Endothelial cell of umbilical vein (primary cell): ENCODE measurements around the gene BLID. TPM values are rescaled to one million over a fixed set of nuclear protein-coding genes. Genes with fewer than 3 reads are reported as not detected.
A peak's percentile ranks its signal among the peaks of the same experiment; 100 is the strongest.

ENCODE experiments used
- BruUV-seq: library from RNA; stranded (reverse); fragments of 400-500 nt; replicated peaks from 2 replicates; lab custom pipeline; 2021; lab: Mats Ljungman, UMichigan
- CTCF ChIA-PET: fragments of 300-600, 350-600 bp; sonication (Branson Sonifier 250); formaldehyde crosslinking; loops from one replicate; lab custom pipeline; 2021; ENCODE audit warnings: antibody characterized with exemption, inconsistent platforms; lab: Charles Lee
- POLR2A ChIA-PET: fragments of 300-600, 350-600 bp; sonication (Branson Sonifier 250); formaldehyde crosslinking; loops from one replicate; lab custom pipeline; 2021; ENCODE audit warnings: antibody characterized with exemption, inconsistent platforms; lab: Charles Lee
- DNase-seq: peaks from one replicate; pipeline ENCODE4 v3.0.0-alpha.2; 2011; ENCODE audit warnings: low read depth, low spot score
- FAIRE-seq: peaks from 2 replicates; lab custom pipeline; 2011; peaks lifted over from hg19 to GRCh38; lab: Jason Lieb, UNC
- H2AFZ ChIP-seq: 2 replicates; pipeline ENCODE4 v1.6.0; 2012; ENCODE audit warnings: low read depth, low read length, control low read depth, inconsistent platforms
- H3K27ac ChIP-seq: 2 replicates; pipeline ENCODE4 v1.5.1; 2011; ENCODE audit warnings: low read depth, mild to moderate bottlenecking, control low read depth, low read length, moderate library complexity; ENCODE audit not compliant: insufficient read depth
- H3K27me3 ChIP-seq, 2 experiments: 2 replicates each; pipeline versions ENCODE4 v1.6.0 to v1.6.1; 2011; ENCODE audit warnings: low read length in 2 of 2, mixed read lengths in 1 of 2; ENCODE audit not compliant: control insufficient read depth in 2 of 2, insufficient read depth in 2 of 2
- H3K36me3 ChIP-seq, 2 experiments: 2 replicates in 1 of 2; 3 replicates in 1 of 2; pipeline ENCODE4 v1.5.1; 2011; ENCODE audit warnings: low read length in 2 of 2, mild to moderate bottlenecking in 1 of 2, moderate library complexity in 1 of 2; ENCODE audit not compliant: control insufficient read depth in 2 of 2, insufficient read depth in 2 of 2; ENCODE audit errors: extremely low read depth in 1 of 2
- H3K4me1 ChIP-seq: 3 replicates; pipeline ENCODE4 v1.5.1; 2011; ENCODE audit warnings: mild to moderate bottlenecking, low read length; ENCODE audit not compliant: control insufficient read depth, insufficient read depth; ENCODE audit errors: extremely low read depth
- H3K4me2 ChIP-seq: 2 replicates; pipeline ENCODE4 v1.6.1; 2011; ENCODE audit warnings: low read length, control low read depth, mixed read lengths; ENCODE audit not compliant: insufficient read depth
- H3K4me3 ChIP-seq, 3 experiments: fragments of 200-600 bp in 1 of 3; sonication (generic), shearing (Covaris generic) in 1 of 3; replicated peaks in 1 of 3; 2 replicates each; pipeline ENCODE4 v1.5.1; 2011 to 2016; ENCODE audit warnings: control low read depth in 3 of 3, low read length in 3 of 3, mild to moderate bottlenecking in 2 of 3, inconsistent platforms in 1 of 3, low read depth in 1 of 3, moderate library complexity in 1 of 3; ENCODE audit not compliant: insufficient read depth in 1 of 3
- H3K79me2 ChIP-seq: 2 replicates; pipeline ENCODE4 v1.6.0; 2012; ENCODE audit warnings: low read length, inconsistent platforms; ENCODE audit not compliant: control insufficient read depth, insufficient read depth
- H3K9ac ChIP-seq: replicated peaks from 2 replicates; pipeline ENCODE3; 2011; ENCODE audit warnings: low read length, control low read depth; ENCODE audit not compliant: insufficient read depth; ENCODE audit errors: extremely low read depth
- H3K9me1 ChIP-seq: replicated peaks from 3 replicates; pipeline ENCODE4 v1.6.0; 2011; ENCODE audit warnings: mild to moderate bottlenecking, low read length; ENCODE audit not compliant: control insufficient read depth, insufficient read depth; ENCODE audit errors: extremely low read depth
- H3K9me3 ChIP-seq: replicated peaks from 2 replicates; pipeline ENCODE4 v1.5.1; 2012; ENCODE audit warnings: low read length, inconsistent platforms; ENCODE audit not compliant: control insufficient read depth, insufficient read depth
- H4K20me1 ChIP-seq: replicated peaks from 2 replicates; pipeline ENCODE3; 2011; ENCODE audit warnings: mild to moderate bottlenecking, low read length; ENCODE audit not compliant: control insufficient read depth, insufficient read depth; ENCODE audit errors: extremely low read depth
- CTCF ChIP-seq, 2 donors: IDR thresholded peaks; 1 replicate in 1 of 2; 2 replicates in 1 of 2; pipeline ENCODE4 v1.5.1; 2011; ENCODE audit warnings: low read length in 2 of 2, mild to moderate bottlenecking in 2 of 2, moderate library complexity in 2 of 2, control low read depth in 1 of 2, inconsistent platforms in 1 of 2, low read depth in 1 of 2; ENCODE audit not compliant: insufficient read depth in 1 of 2; ENCODE audit errors: extremely low read depth in 1 of 2
- EZH2 ChIP-seq: IDR thresholded peaks from 2 replicates; pipeline ENCODE4 v1.6.1; 2012; ENCODE audit warnings: borderline replicate concordance, low read depth, mild to moderate bottlenecking, moderate library complexity, low read length, inconsistent platforms; ENCODE audit not compliant: severe bottlenecking
- FOS ChIP-seq: IDR thresholded peaks from 2 replicates; pipeline ENCODE4 v1.6.1; 2011; ENCODE audit warnings: mild to moderate bottlenecking, low read length, moderate library complexity, borderline replicate concordance; ENCODE audit not compliant: insufficient read depth
- GATA2 ChIP-seq: IDR thresholded peaks from 2 replicates; pipeline ENCODE4 v1.7.0; 2011; ENCODE audit warnings: low read depth, mild to moderate bottlenecking, moderate library complexity, mixed read lengths, low read length; ENCODE audit not compliant: insufficient read length, insufficient read depth
- JUN ChIP-seq: IDR thresholded peaks from 2 replicates; pipeline ENCODE4 v1.6.1; 2011; ENCODE audit warnings: borderline replicate concordance, low read depth; ENCODE audit not compliant: insufficient read length, insufficient read depth
- MAX ChIP-seq: IDR thresholded peaks from 2 replicates; pipeline ENCODE4 v1.6.1; 2011; ENCODE audit not compliant: insufficient read depth, insufficient read length
- MYC ChIP-seq: IDR thresholded peaks from one replicate; pipeline ENCODE4 v1.6.1; 2011; ENCODE audit warnings: mild to moderate bottlenecking, low read depth, low read length
- POLR2A ChIP-seq: IDR thresholded peaks from 2 replicates; pipeline ENCODE4 v1.6.1; 2012; ENCODE audit warnings: low read depth, mild to moderate bottlenecking, control low read depth, low read length
- POLR2AphosphoS5 ChIP-seq: IDR thresholded peaks from 2 replicates; pipeline ENCODE4 v1.6.1; 2012; ENCODE audit warnings: low read depth, mild to moderate bottlenecking, control low read depth, low read length, moderate library complexity; ENCODE audit not compliant: insufficient read depth
- dilution Hi-C: fragments of 300-500 bp; cut with MboI; formaldehyde crosslinking; loops from one replicate; pipeline ENCODE4 v1.15.0; 2019; ENCODE audit warnings: low sequenced_read_pairs; ENCODE audit not compliant: extremely low pct_ligation_motif_present
- intact Hi-C: fragments of 100-400 bp; cut with micrococcal nuclease; formaldehyde crosslinking; loops from one replicate; pipeline ENCODE4 v1.10.0; 2022
- polyA plus RNA-seq, 4 experiments: library from polyadenylated mRNA; depleted of rRNA in 3 of 4; stranded (reverse) in 3 of 4; unstranded in 1 of 4; fragments of >200 nt; gene quantifications; 2 replicates each; pipeline versions ENCODE4 v1.2.1 to v1.2.3, GENCODE V29; 2011 to 2012; ENCODE audit warnings: missing spikeins in 1 of 4
- total RNA-seq: library from RNA; stranded (reverse); gene quantifications from 2 replicates; pipeline ENCODE4 v1.2.3, GENCODE V29; 2021

BLID gene
- total and polyA plus RNA-seq, 2 donors (not counting 3 experiments of a cell fraction or from before 2014, with no cell fraction given), result 0.12 to 3.5 TPM

- FAIRE-seq, result no peak
- Histone ChIP-seq H3K36me3 (no peaks in the 10 kb centered on the region), H3K27ac (peak overlapping the region; percentile 71), H3K4me2 (peak overlapping the region; percentile 98), H3K4me3 (no peak overlapping the region), H3K27me3 (no peaks in the 10 kb centered on the region), H3K79me2 (peaks cover 85% of the 10 kb centered on the region), H3K9ac (no peak overlapping the region), H3K9me1 (no peaks in the 10 kb centered on the region), H4K20me1 (no peaks in the 10 kb centered on the region), H2AFZ (no peak overlapping the region), H3K4me1 (peaks cover 68% of the 10 kb centered on the region), H3K9me3 (no peaks in the 10 kb centered on the region)
- DNase-seq, result no peak
- dilution Hi-C loops (no loop called here), intact Hi-C loops (loop anchor here (5.0 kb wide), 3 partner anchors 170 to 635 kb away; no protein-coding TSS in a partner anchor)
- BruUV-seq, result no TSS peak
- no peak for TF ChIP-seq EZH2
- no peak for TF ChIP-seq CTCF (IDR thresholded peaks at IDR 0.05; ENCODE audit: extremely low read depth in 1 of 2, insufficient read depth in 1 of 2, low read depth in 1 of 2, low read length in 2 of 2)
- no peak for TF ChIP-seq MYC
- TF ChIP-seq MAX, result no peak
- no peak for TF ChIP-seq GATA2
- no peak for TF ChIP-seq POLR2AphosphoS5
- TF ChIP-seq JUN, result no peak
- no peak for TF ChIP-seq POLR2A
- TF ChIP-seq FOS, result no peak
- POLR2A ChIA-PET, result no interaction called here
- CTCF ChIA-PET, result interaction anchor here (0.8 to 5.3 kb wide), 18 partner anchors 9 to 447 kb away, joined by 3 to 52 read pairs (median 4); no protein-coding TSS in a partner anchor
Observed at GRCh38 chr11:122102426-122102825, 13.6 kb downstream of the BLID start.
